BE2C (cell line): ENCODE measurements around the gene ZRANB3.
"Not testable (repeated sequence)": the region's sequence is repeated elsewhere in the genome, so short reads cannot be mapped to it uniquely, and the experiment has no call there.

Source experiments
- DNase-seq: peaks from one replicate; pipeline ENCODE4 v3.0.0-alpha.2; 2020
- H3K27me3 ChIP-seq: fragments of 250-450 bp; sonication (Bioruptor Pico); 2 replicates; pipeline ENCODE4 v1.5.1; 2020; ENCODE audit warnings: mild to moderate bottlenecking
- H3K36me3 ChIP-seq: fragments of 250-450 bp; sonication (Bioruptor Pico); 2 replicates; pipeline ENCODE4 v1.5.1; 2020; ENCODE audit warnings: mild to moderate bottlenecking
- H3K4me1 ChIP-seq: fragments of 250-450 bp; sonication (Bioruptor Pico); 2 replicates; pipeline ENCODE4 v1.5.1; 2020
- H3K4me3 ChIP-seq: 2 replicates; pipeline ENCODE4 v1.5.1; 2011; ENCODE audit warnings: low read depth, low read length
- H3K9me3 ChIP-seq: fragments of 250-450 bp; sonication (Bioruptor Pico); 2 replicates; pipeline ENCODE4 v1.5.1; 2020
- TF ChIP-seq, protein P1 (sequence below): IDR thresholded peaks from 2 replicates; pipeline ENCODE4 v1.5.1; 2012; ENCODE audit warnings: mild to moderate bottlenecking, low read depth, low read length

ZRANB3 gene

DNA sequence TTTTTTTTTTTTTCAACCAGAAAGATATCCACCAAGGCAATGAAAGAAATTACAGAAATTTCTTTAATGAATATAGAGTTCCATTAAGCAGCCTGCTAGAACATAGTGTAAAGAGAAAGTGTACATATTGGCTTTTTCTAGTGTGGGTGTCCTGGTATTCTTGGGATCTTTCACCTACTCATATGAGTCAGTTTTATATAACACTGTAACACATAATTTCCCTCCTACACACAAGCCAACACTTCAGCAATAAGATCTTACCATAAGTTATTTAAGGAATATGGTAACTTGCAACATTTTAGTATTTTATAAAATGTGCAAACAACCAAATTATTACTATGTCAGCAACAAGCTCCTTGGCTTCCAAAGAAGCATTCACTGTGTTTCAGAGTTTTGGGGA lies 59.9 kb downstream of the ZRANB3 start:
- Histone ChIP-seq H3K4me1 (no peaks in the 10 kb centered on the region), H3K4me3 (no peak overlapping the region), H3K9me3 (no peaks in the 10 kb centered on the region), H3K36me3 (no peaks in the 10 kb centered on the region), H3K27me3 (no peaks in the 10 kb centered on the region)
- no peak for DNase-seq
- TF ChIP-seq, protein P1, sequence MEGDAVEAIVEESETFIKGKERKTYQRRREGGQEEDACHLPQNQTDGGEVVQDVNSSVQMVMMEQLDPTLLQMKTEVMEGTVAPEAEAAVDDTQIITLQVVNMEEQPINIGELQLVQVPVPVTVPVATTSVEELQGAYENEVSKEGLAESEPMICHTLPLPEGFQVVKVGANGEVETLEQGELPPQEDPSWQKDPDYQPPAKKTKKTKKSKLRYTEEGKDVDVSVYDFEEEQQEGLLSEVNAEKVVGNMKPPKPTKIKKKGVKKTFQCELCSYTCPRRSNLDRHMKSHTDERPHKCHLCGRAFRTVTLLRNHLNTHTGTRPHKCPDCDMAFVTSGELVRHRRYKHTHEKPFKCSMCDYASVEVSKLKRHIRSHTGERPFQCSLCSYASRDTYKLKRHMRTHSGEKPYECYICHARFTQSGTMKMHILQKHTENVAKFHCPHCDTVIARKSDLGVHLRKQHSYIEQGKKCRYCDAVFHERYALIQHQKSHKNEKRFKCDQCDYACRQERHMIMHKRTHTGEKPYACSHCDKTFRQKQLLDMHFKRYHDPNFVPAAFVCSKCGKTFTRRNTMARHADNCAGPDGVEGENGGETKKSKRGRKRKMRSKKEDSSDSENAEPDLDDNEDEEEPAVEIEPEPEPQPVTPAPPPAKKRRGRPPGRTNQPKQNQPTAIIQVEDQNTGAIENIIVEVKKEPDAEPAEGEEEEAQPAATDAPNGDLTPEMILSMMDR: no peak

DNA sequence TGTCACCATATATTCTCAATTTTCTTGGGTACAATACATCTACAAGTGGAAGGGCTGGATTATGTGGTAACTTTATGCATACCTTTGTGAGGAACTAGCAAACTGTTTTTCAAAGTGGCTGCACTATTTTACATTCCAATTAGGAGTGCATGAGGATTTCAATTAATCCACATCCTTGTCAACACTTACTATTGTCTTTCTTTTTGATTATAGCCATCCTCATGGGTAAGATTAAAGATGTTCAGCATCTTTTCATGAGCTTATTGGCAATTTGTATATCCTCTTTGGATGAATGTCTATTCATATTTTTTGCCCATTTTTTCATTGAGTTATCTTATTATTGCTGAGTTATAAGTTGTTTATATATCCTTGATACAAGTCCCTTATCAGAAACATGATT lies 73.7 kb downstream of the ZRANB3 start:
- no peak for DNase-seq
- Histone ChIP-seq H3K4me3 (no peak overlapping the region), H3K36me3 (no peaks in the 10 kb centered on the region), H3K4me1 (no peaks in the 10 kb centered on the region), H3K27me3 (no peaks in the 10 kb centered on the region), H3K9me3 (no peaks in the 10 kb centered on the region)
- TF ChIP-seq, protein P1: no peak

DNA sequence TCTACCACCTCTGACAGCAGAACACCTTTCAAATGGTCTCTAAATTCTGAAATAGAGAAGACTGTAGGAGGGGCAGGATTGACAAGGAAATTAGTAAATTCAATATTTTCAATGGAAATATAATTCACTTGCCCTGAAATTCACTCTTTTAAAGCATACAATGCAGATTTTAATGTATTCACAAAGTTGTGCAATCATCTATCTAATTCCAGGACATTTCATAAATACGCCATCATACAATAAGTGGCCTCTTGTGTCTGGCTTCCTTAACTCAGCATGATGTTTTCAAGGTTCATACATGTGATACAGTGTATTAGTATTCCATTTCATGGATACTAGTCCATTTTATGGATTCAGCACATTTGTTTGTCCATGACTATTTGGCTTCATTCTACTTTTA lies 74.2 kb downstream of the ZRANB3 start:
- H3K36me3 ChIP-seq: no peaks in the 10 kb centered on the region
- H3K4me1 ChIP-seq: no peaks in the 10 kb centered on the region
- DNase-seq: no peak
- H3K27me3 ChIP-seq: no peaks in the 10 kb centered on the region
- no peaks in the 10 kb centered on the region for H3K9me3 ChIP-seq
- TF ChIP-seq, protein P1: no peak
- H3K4me3 ChIP-seq: no peak overlapping the region

DNA sequence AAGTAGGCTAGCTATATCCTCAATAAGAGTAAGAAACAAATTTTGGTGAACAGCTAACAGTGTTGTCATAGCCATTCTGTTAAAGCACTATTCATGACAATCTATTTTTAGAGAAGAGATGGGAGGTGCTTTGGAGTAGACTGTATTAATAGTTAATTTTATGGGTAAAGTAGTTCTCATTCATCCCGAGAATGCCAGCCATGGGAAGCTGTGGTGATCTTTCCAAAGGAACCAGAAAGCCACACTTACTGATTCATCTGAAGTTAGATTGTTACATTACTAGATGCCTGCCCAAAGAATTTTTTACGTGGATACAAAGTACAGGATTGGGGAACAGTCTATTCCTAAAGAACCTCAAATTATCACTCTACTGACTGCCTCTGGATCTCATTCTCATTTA lies 74.6 kb downstream of the ZRANB3 start:
- TF ChIP-seq, protein P1: no peak
- Histone ChIP-seq H3K27me3 (no peaks in the 10 kb centered on the region), H3K4me1 (no peaks in the 10 kb centered on the region), H3K9me3 (no peaks in the 10 kb centered on the region), H3K4me3 (no peak overlapping the region), H3K36me3 (no peaks in the 10 kb centered on the region)
- no peak for DNase-seq

DNA sequence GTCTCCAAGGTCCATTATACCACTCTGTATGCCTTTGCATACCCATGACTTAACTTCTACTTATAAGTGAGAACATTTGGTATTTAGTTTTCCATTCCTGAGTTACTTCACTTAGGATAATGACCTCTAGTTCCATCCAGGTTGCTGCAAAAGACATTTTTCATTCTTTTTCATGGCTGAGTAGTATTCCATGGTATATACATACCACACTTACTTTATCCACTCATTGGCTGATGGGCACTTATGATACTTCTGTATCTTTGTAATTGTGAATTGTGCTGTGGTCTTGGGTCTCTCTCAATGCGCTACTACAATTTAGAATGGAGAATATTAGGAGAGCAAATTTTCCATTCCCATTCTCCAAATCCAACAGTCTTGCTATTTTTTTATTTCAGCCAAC lies 76.4 kb downstream of the ZRANB3 start:
- no peaks in the 10 kb centered on the region for H3K4me1 ChIP-seq
- TF ChIP-seq, protein P1: no peak
- H3K9me3 ChIP-seq: no peaks in the 10 kb centered on the region
- no peaks in the 10 kb centered on the region for H3K36me3 ChIP-seq
- no peaks in the 10 kb centered on the region for H3K27me3 ChIP-seq
- no peak for DNase-seq
- no peak overlapping the region for H3K4me3 ChIP-seq

DNA sequence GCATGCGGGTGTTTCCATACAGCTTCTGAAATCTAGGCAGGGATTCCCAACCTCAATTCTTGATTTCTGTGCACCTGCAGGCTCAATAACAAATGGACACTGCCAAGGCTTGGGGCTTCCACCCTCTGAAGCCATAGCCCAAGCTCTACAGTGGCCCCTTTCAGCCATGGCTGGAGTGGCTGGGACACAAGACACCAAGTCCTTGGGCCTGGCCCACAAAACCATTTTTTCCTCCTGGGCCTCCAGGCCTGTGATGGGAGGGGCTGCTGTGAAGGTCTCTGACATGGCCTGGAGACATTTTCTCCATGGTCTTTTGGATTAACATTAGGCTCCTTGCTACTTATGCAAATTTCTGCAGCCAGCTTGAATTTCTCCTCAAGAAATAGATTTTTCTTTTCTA lies 78.0 kb downstream of the ZRANB3 start:
- not testable (repeated sequence) for H3K36me3 ChIP-seq, H3K4me1 ChIP-seq, H3K27me3 ChIP-seq, H3K9me3 ChIP-seq, DNase-seq, H3K4me3 ChIP-seq

DNA sequence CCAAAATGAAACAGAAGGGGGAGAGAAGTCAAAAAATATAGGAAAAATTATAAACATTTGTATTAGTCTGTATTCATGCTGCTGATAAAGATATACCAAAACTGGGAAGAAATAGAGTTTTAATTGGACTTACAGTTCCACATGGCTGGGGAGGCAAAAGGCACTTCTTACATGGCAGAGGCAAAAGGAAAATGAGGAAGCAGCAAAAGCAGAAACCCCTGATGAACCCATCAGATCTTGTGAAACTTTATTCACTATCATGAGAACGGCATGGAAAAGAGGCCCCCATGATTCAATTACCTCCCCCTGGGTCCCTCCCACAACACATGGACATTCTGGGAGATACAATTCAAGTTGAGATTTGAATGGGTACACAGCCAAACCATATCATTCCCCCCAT lies 79.1 kb downstream of the ZRANB3 start:
- Histone ChIP-seq H3K27me3 (no peaks in the 10 kb centered on the region), H3K4me1 (no peaks in the 10 kb centered on the region), H3K9me3 (no peaks in the 10 kb centered on the region), H3K36me3 (no peaks in the 10 kb centered on the region), H3K4me3 (no peak overlapping the region)
- DNase-seq: no peak
- TF ChIP-seq, protein P1: no peak

DNA sequence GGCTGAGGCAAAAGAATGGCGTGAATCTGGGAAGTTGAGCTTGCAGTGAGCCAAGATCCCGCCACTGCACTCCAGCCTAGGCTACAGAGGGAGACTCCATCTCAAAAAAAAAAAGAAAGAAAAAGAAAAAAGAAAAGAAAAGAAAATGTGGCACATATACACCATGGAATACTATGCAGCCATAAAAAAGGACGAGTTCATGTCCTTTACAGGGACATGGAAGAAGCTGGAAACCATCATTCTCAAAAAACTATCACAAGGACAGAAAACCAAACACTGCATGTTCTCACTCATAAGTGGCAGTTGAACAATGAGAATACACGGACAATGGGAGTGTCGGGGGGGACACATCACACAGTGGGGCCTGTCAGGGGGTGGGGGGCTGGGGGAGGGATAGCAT lies 88.0 kb downstream of the ZRANB3 start:
- not testable (repeated sequence) for H3K36me3 ChIP-seq, DNase-seq, H3K27me3 ChIP-seq, H3K4me3 ChIP-seq, H3K9me3 ChIP-seq, H3K4me1 ChIP-seq

DNA sequence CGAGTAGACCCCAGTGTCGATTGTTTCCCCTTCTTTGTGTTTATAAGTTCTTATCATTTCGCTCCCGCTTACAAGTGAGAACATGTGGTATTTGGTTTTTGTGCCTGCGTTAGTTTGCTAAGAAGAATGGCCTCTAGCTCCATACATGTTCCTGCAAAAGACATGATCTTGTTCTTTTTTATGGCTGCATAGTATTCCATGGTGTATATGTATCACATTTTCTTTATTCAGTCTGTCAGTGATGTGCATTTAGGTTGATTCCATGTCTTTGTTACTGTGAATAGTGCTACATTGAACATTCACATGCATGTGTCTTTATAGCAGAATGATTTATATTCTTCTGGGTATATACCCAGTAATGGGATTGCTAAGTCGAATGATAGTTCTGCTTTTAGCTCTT lies 95.9 kb downstream of the ZRANB3 start:
- H3K4me3 ChIP-seq, H3K9me3 ChIP-seq, H3K36me3 ChIP-seq, H3K27me3 ChIP-seq, H3K4me1 ChIP-seq, DNase-seq: not testable (repeated sequence)
